GM12892 (cell line): Measurements from ENCODE around the gene GATA6.

Experiments
- DNase-seq: peaks from one replicate; pipeline ENCODE4 v3.0.0; 2011; ENCODE audit not compliant: insufficient read length
- FAIRE-seq: peaks from 2 replicates; lab custom pipeline; 2011; peaks lifted over from hg19 to GRCh38; lab: Jason Lieb, UNC
- POLR2A ChIP-seq: IDR thresholded peaks from 2 replicates; pipeline ENCODE4 v1.6.1; 2011; ENCODE audit warnings: low read depth, low read length, control low read depth
- POLR2AphosphoS5 ChIP-seq: IDR thresholded peaks from 2 replicates; pipeline ENCODE4 v1.6.1; 2011; ENCODE audit warnings: low read depth, low read length, control low read depth
- TAF1 ChIP-seq: IDR thresholded peaks from 2 replicates; pipeline ENCODE4 v1.6.1; 2011; ENCODE audit warnings: low read depth, mild to moderate bottlenecking, control low read depth, low read length, borderline replicate concordance

GATA6 gene

DNA sequence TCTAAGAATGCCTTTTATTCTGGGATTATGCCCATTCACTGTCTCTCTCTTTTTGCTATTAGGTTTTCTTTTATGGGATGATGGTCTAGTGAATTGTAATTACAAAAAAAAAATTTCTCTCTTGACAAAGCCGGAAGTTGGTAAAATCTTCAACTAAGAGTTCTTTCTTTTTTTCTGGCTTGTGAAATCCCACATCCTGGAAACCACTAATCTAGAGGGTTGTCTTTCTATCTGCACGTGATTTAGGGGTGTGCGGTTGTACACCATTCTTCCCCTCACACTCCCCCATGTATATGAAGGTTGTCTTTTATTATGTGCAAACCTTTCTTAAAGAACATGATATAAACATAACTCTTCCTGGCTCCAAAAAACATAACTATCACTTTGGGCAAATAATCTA lies 52.0 kb downstream of the GATA6 start:
- TF ChIP-seq POLR2A (no peak), POLR2AphosphoS5 (no peak), TAF1 (no peak)
- DNase-seq, result no peak
- FAIRE-seq, result no peak

DNA sequence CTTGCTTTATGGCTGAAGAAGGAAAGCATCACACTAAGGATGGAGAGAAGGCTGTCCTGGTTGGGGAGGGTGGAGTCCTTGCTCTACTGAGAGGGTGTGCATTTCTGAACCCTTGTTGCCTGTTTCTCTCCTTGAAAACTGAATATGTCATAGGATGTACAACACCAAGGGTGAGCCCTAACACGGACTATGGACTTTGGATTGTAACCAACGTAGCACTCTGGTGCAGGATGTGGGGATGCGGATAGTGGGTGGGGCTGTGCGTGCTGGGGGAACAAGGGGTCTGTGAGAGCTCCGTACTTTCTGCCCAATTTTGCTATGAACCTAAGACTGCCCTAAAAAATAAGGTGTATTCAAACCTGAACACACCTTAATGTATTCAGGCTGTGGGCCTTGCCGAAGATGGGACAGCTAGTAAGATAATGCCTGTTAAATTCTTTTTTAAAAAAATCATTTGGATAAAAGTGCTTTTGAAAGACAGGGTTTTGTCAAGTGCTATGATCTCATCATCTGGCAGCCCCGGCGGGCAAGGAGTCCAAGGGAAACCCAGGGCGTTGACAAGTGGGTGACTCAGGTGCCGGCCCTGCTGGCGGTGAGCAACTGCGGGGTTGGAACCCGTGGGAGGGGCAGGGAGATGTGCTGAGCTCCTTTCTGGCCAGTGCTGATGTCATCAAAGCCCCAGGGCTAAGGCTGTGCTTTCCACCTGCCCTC lies 54.0 kb downstream of the GATA6 start:
- no peak for FAIRE-seq
- no peak for DNase-seq
- TF ChIP-seq POLR2AphosphoS5 (no peak), TAF1 (no peak), POLR2A (no peak)

DNA sequence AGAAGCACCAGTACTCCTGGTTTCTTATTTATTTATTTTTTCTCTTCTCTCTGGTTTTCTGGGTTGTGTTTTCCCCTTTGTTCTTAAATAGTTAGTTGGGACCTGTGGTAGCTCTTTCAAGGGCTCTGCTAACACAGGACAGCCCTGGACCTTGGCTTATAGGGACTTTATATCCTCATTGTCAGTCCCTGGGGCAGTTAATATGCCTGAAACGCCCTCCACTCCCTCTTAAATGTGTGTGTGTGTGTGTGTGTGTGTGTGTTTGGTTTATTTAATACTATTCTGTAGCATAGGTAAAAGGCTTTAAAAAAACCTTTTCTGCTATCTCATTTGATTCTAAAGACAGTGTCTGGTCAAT lies 54.6 kb downstream of the GATA6 start:
- TF ChIP-seq TAF1, result no peak
- TF ChIP-seq POLR2A, result no peak
- TF ChIP-seq POLR2AphosphoS5, result no peak
- FAIRE-seq, result no peak
- DNase-seq, result no peak

DNA sequence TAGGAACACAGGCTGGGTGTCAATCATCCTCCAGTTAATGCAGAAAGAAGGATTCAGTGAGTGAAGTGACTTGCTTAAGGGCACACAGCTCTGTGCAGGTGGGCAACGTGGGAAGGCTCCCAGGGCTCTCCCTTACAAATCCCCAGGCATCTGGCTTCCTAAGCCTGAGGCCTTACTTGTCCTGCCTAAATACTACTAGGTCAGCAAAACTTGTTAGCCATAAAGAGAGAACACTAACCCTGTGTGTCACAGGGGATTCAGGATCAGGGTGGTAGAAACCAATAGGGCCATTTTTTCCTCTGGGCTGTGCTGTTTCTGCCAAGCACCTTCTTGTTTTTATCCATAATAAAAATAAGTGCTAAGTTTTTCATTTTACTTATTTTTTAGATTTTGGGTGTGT lies 55.0 kb downstream of the GATA6 start:
- FAIRE-seq, result no peak
- DNase-seq, result no peak
- TF ChIP-seq POLR2A, result no peak
- TF ChIP-seq POLR2AphosphoS5, result no peak
- no peak for TF ChIP-seq TAF1

DNA sequence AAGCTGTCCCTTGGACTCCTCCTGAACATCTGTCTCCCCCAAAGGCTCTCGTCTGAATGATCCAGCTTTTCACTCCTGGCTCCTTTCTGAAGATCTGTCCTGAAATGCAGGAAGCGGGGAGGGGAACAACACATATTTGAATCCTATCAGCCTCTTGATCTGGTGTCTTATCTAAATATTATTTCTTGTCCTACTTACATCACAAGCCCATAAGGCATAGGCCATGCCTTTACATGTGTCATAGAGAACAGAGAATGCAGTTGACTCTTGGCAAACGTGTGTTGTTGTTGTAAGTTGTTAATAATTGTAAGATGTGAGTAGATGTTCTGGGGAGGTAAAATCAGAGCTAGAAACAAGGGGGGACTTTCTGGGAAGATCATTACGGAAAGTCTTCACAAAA lies 57.4 kb downstream of the GATA6 start:
- TF ChIP-seq POLR2A, result no peak
- no peak for TF ChIP-seq POLR2AphosphoS5
- no peak for TF ChIP-seq TAF1
- no peak for FAIRE-seq
- no peak for DNase-seq

DNA sequence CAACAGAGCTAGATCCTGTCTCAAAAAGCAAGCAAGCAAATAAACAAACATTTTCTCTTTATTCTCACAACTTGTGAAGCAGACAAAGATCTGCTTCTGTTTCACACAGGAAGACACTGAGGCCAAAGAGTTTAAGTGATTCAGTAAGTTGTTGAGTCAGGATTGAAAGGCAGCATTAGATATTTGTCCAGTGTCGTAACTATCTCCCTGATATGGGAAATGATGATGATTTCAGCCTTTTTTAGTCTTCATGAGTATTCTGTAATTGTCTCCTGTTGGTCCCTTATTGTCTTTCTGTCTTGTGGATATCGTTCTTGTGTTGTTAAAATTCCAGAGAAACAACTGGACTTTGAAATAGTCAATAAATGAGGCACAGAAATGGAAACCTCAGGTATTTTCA lies 59.6 kb downstream of the GATA6 start:
- TF ChIP-seq TAF1 (no peak), POLR2A (no peak), POLR2AphosphoS5 (no peak)
- no peak for FAIRE-seq
- no peak for DNase-seq

DNA sequence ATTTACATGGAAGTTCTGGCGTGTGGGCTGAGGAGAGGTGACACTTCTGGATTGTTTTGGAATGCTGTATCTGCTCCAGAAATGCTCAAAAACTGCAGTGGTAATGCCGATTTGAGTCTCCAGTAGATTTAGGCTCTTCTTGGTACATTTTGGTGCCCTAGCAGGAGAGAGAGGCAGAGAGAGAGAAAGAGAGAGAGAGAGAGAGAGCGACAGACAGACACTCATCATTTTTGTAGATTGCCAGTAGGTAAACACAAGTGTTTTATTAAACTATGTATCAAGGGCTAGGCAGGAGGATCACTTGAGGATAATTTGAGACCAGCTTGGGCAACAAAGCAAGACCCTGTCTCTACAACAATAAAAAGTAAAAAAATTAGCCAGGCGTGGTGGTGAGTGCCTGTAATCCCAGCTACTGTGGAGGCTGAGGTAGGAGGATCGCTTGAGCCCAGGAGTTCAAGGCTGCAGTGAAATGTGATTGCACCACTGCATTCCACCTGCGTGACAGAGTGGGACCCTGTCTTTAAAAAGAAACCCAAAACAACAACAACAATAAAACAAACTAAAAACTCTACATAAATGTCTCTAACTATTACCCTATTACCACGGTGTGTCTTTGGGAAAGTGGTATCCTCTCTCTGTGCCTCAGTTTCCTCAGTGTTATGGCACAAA lies 60.2 kb downstream of the GATA6 start:
- no peak for FAIRE-seq
- no peak for TF ChIP-seq POLR2A
- no peak for TF ChIP-seq POLR2AphosphoS5
- TF ChIP-seq TAF1, result no peak
- DNase-seq, result no peak

DNA sequence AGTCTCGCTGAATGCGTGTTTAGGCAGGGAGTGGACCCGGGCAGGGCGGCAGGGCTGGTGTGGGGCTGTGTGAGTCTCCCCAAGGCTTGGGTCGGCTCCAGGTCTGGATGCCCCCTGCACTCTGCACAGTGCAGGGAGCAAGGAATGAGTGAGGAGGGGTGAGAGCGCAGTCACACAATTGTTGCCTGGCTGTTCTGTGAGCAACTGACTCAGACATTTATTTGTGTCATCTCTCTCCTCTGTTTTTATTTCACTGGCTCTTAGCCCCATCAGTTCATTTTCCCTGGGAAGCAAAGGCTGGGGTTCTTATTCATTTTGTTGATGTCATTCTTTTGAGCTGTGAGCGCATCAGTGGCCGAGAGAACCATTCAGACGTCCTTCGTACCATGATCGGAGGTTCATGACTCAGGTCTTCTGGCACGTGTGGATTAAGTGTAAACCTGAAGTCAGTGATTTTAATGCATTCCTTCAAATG lies 61.1 kb downstream of the GATA6 start:
- no peak for FAIRE-seq
- TF ChIP-seq TAF1, result no peak
- no peak for TF ChIP-seq POLR2A
- no peak for TF ChIP-seq POLR2AphosphoS5
- no peak for DNase-seq

DNA sequence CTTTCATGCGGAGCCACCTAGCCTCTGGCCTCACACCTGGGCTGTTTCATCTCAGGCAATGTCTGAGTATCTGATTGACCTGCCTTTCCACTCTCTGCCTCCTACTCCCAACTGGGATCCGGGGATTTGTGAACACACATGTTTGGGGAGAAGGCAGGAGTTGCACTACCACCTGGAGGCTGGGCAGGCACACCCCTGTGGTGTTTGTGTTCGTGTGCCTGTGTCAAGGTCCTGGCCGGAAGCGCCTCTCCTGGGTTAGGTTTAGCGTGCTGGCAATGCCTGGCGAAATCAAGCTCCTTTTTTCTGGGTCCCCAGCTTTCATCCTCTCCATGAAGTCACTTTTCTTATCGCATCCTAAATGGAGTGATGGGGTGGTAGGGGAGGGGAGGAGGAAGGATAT lies 63.9 kb downstream of the GATA6 start:
- no peak for DNase-seq
- TF ChIP-seq POLR2AphosphoS5 (no peak), TAF1 (no peak), POLR2A (no peak)
- no peak for FAIRE-seq

DNA sequence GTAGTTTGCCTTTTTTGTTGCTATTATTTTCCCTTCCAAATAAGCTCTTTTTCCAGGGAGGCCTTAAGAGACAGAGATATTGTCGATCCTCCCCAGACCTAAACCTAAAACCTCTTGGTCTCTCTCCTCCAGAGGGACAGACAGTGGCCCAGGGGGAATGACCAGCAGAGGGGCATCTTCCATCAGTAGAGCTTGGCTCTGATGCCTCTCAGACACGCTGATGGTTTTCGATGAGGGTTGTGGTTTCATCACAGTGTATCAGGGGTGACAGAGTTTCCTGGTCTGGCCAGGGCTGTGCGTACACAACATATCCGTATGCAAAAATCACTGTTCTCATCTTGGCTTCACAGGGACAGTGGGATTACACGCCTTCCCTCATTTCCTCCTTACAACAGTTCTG lies 68.6 kb downstream of the GATA6 start:
- no peak for DNase-seq
- no peak for FAIRE-seq
- TF ChIP-seq POLR2A, result no peak
- TF ChIP-seq TAF1, result no peak
- no peak for TF ChIP-seq POLR2AphosphoS5

DNA sequence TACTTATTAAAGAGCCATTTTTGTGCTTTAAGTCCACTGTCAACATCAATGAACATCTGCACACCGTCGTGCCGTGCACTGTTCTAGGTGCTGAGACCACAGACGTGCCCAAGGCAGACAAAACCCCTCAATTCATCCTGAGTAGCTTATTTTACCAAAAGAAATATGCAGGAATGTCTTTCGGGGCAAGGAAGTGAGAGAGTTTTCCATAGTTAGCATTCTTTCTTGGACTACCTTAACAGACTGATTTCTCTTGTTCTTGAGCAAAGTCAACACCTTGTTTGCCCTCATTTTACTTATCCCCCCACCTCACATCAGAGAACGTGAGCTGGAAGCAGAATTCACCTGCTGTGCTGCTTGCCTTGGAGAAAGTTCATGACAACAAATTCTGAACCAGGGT lies 69.3 kb downstream of the GATA6 start:
- TF ChIP-seq TAF1 (no peak), POLR2A (no peak), POLR2AphosphoS5 (no peak)
- DNase-seq (no peak), FAIRE-seq (no peak)

DNA sequence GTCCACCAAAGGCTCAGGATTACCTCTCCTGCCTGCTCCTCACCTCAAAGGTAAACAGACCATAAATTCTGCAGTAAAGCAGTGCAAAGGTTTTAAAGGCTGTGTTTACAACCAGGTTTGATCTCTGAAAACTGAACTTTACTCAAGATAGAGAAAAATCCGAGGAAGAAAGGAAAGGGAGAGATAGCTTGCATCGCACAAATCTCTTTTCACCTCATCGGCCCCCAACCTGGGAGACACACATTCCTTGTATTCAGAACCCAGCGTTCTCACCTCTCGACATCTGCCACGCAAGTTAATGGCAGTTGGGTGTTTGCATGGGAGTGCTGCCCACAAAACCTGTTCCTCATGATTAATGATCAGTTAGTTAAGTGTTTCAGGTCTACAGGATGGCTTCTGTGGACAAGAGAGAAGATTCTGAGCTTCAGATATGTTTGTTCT lies 72.6 kb downstream of the GATA6 start:
- FAIRE-seq (no peak), DNase-seq (no peak)
- TF ChIP-seq POLR2A, result no peak
- no peak for TF ChIP-seq POLR2AphosphoS5
- no peak for TF ChIP-seq TAF1
